ENCODE results near the gene WNK2.

Gene WNK2

GRCh38 chr9:93209097-93209496, 25.2 kb downstream of the WNK2 start:
- POLR2A ChIA-PET = no interaction called here
- no peaks in the 10 kb centered on the region for H3K9me3 ChIP-seq (ENCODE audit: control insufficient read depth, insufficient read depth, low read depth, low read length)
- H3K27ac ChIP-seq (ENCODE audit: extremely low read depth, low read depth, low read length) = no peak overlapping the region
- H3K4me3 ChIP-seq (ENCODE audit: low read depth, low read length) = no peak overlapping the region
- CTCF ChIA-PET = interaction anchor here (0.9 kb wide), 1 partner anchor 10 kb away, joined by 3 read pairs; no protein-coding TSS in a partner anchor
- TF ChIP-seq ZNF530 (tag by site-specific recombination; IDR thresholded peaks at IDR 0.05; ENCODE audit: low read depth) = no peak
- no peak for TF ChIP-seq ZNF768 (tag by site-specific recombination; IDR thresholded peaks at IDR 0.05)
- TF ChIP-seq ZNF639 (tag by site-specific recombination; IDR thresholded peaks at IDR 0.05) = no peak
- TF ChIP-seq ZNF561 (tag by site-specific recombination; IDR thresholded peaks at IDR 0.05; ENCODE audit: borderline replicate concordance) = no peak
- no peak for TF ChIP-seq HIC1 (tag by site-specific recombination; IDR thresholded peaks at IDR 0.05)
- no peak for TF ChIP-seq ZNF221 (tag by site-specific recombination; IDR thresholded peaks at IDR 0.05; ENCODE audit: borderline replicate concordance)
- no peak for TF ChIP-seq ZNF146 (tag by site-specific recombination; IDR thresholded peaks at IDR 0.05)
- TF ChIP-seq ZNF792 (tag by site-specific recombination; IDR thresholded peaks at IDR 0.05) = no peak
- no peak for TF ChIP-seq GLIS1 (tag by site-specific recombination; IDR thresholded peaks at IDR 0.05)
- TF ChIP-seq HOXC10 (CRISPR knock-in tag; IDR thresholded peaks at IDR 0.05) = no peak
- no peak for TF ChIP-seq ZNF449 (tag by site-specific recombination; IDR thresholded peaks at IDR 0.05)
- peaks cover 9% of the 10 kb centered on the region for H3K4me1 ChIP-seq (ENCODE audit: control insufficient read depth, insufficient read depth, low read length)
- H3K36me3 ChIP-seq (ENCODE audit: control insufficient read depth in 2 of 2, insufficient read depth in 1 of 2, low read length in 2 of 2) = peaks cover 0 to 4% of the 10 kb centered on the region in 2 experiments; a peak in 1 of 3 replicates

GRCh38 chr9:93209576-93210323, 25.8 kb downstream of the WNK2 start:
- ChIA-PET CTCF (interaction anchor here (0.9 kb wide), 1 partner anchor 11 kb away, joined by 3 read pairs; no protein-coding TSS in a partner anchor), POLR2A (no interaction called here)
- no peak overlapping the region for H3K4me3 ChIP-seq (ENCODE audit: low read depth, low read length)
- H3K9me3 ChIP-seq (ENCODE audit: control insufficient read depth, insufficient read depth, low read depth, low read length) = no peaks in the 10 kb centered on the region
- H3K36me3 ChIP-seq (ENCODE audit: control insufficient read depth in 2 of 2, insufficient read depth in 1 of 2, low read length in 2 of 2) = peaks cover 0 to 4% of the 10 kb centered on the region in 2 experiments; a peak in 1 of 3 replicates
- H3K27ac ChIP-seq (ENCODE audit: extremely low read depth, low read depth, low read length) = no peak overlapping the region
- H3K4me1 ChIP-seq (ENCODE audit: control insufficient read depth, insufficient read depth, low read length) = peaks cover 9% of the 10 kb centered on the region
- TF ChIP-seq ZNF529 (tag by site-specific recombination; IDR thresholded peaks at IDR 0.05; ENCODE audit: insufficient replicate concordance) (no peak), ZNF518A (tag by site-specific recombination; conservative IDR thresholded peaks at IDR 0.05; ENCODE audit: low read depth) (no peak), ZNF610 (tag by site-specific recombination; IDR thresholded peaks at IDR 0.05; ENCODE audit: borderline replicate concordance) (no peak), MZF1 (tag by site-specific recombination; IDR thresholded peaks at IDR 0.05; ENCODE audit: borderline replicate concordance) (no peak), ZNF555 (tag by site-specific recombination; conservative IDR thresholded peaks at IDR 0.05) (no peak), SETDB1 (IDR thresholded peaks at IDR 0.05; ENCODE audit: insufficient read length, low read length) (no peak), ZNF280D (tag by site-specific recombination; IDR thresholded peaks at IDR 0.05) (no peak), ZNF404 (tag by site-specific recombination; IDR thresholded peaks at IDR 0.05) (no peak), ZNF248 (tag by site-specific recombination; IDR thresholded peaks at IDR 0.05) (no peak), ZNF626 (tag by site-specific recombination; IDR thresholded peaks at IDR 0.05) (no peak)

Data from HEK293 (cell line).